ENCODE data around the gene PUDP.

The PUDP gene

GRCh38 chrX:7134981-7135380 is 13.0 kb downstream of the PUDP start:
- no peak for TF ChIP-seq CTCF (IDR thresholded peaks at IDR 0.05; ENCODE audit: low read depth, low read length)
- DNase-seq (ENCODE audit: extremely low read depth, low read depth), result no peak

DNA sequence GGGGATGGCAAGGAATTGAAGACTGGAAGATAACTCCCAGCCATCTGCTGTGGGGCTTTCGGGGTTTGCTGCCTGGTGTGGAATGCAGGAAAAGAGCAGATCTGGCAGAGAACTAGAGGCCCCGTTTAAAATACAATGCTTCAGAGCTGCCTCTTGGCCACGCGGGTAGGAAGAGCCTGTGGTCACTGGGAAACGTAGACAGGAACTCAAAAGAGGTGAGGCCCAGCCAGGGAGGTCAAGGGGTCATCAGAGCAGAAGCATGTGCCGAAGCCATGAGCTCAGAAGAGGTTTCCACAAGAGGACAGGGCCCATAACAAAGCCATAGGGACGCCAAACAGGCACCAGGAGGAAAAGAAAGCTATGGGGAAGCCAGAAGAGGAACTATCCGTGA is 14.9 kb downstream of the PUDP start:
- no peak for DNase-seq (ENCODE audit: extremely low read depth, low read depth)
- TF ChIP-seq CTCF (IDR thresholded peaks at IDR 0.05; ENCODE audit: low read depth, low read length), result no peak

- peak; percentile 43 for TF ChIP-seq CTCF (IDR thresholded peaks at IDR 0.05; ENCODE audit: low read depth, low read length)
- DNase-seq (ENCODE audit: extremely low read depth, low read depth), result no peak
Measured at GRCh38 chrX:7132335-7133049, 15.5 kb downstream of the PUDP start.

GRCh38 chrX:7131621-7132020 is 16.3 kb downstream of the PUDP start:
- TF ChIP-seq CTCF (IDR thresholded peaks at IDR 0.05; ENCODE audit: low read depth, low read length), result no peak
- DNase-seq (ENCODE audit: extremely low read depth, low read depth), result no peak

DNA sequence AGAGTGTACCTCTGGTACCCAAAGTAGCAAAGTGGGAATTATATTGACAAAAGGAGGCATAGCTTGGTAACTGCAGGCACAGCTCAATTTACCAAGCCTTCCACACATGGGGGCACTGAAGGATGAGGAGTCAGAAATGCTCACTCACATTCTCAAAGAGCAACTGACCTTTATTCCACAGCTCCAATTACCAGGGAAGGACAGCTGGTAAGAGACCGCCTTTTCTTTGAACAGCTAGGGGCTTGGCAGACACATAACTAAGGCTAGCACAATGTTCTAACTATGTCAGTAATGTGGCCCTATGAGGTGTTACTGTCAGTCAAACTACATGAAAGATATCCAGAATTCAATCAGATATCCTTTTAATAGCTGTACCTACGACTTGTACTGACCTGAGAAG is 20.9 kb downstream of the PUDP start:
- no peak for DNase-seq (ENCODE audit: extremely low read depth, low read depth)
- no peak for TF ChIP-seq CTCF (IDR thresholded peaks at IDR 0.05; ENCODE audit: low read depth, low read length)

DNA sequence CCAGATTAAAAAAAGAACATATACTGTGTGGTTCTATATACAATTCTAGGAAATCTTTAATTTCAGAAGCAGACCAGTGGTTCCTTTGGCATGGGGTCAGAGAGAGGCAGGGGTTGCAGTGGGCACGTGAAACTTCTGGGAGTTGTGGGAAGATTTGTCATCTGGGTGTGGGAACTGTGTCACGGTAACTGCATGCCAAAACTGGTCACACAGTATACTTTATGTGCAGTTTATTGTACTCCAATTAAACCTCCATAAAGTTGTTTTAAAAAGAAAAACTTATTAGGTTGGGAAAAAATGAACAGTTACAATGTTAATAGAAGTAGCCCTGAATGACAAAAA is 27.1 kb downstream of the PUDP start:
- TF ChIP-seq CTCF (IDR thresholded peaks at IDR 0.05; ENCODE audit: low read depth, low read length), result no peak
- no peak for DNase-seq (ENCODE audit: extremely low read depth, low read depth)

DNA sequence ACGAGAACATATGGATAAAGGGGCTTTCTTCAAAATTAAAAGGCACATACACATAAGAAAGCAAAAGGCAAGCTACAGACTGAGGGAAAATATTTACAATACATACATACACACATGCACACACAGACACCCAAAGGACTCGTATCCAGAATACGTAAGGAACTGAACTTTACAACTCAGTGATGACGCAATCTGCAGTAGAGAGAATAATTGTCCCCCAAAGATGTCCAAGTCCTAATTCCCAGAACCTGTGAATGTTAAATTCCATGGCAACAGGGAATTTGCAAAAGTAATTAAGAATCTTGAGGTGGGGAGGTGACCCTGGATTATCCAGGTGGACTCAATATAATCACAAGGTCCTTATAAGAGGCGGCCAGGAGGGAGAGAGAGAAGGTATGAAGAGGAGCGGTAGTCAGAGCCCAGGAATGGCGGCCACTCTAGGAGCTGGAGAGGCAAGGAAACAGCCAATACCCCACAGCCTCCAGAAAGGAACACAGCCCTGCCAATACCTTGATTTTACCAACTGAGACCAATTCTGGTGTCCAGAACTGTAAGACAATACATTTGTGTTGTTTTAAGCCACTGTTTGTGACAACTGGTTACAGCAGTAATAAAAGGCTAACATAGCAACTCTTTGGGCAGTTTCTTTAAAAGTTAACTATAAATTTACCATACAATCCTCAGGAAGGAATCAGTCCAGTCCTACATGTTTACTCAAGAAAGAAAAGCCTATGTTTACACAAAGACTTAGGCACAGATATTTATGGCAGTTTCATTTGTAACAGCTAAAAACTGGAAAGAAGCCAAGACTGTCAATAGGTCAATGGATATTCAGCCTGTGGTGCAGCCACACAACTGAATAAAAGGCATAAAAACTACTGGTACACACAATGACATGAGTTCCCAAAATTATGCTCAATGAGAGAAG is 27.7 kb downstream of the PUDP start:
- DNase-seq (ENCODE audit: extremely low read depth, low read depth), result no peak
- TF ChIP-seq CTCF (IDR thresholded peaks at IDR 0.05; ENCODE audit: low read depth, low read length), result no peak

All from AG09319 (cell line).